NCI-H82 treated with DMSO at 0.1 percent for 48 hours (cell line): ENCODE measurements around the gene FGF2.
"Not testable (repeated sequence)": the region's sequence is repeated elsewhere in the genome, so short reads cannot be mapped to it uniquely, and the experiment has no call there.

Experiments used
- DNase-seq: peaks from one replicate; lab custom pipeline; 2025; ENCODE audit not compliant: unreplicated experiment; lab: John Stamatoyannopoulos, UW

Gene FGF2

DNA sequence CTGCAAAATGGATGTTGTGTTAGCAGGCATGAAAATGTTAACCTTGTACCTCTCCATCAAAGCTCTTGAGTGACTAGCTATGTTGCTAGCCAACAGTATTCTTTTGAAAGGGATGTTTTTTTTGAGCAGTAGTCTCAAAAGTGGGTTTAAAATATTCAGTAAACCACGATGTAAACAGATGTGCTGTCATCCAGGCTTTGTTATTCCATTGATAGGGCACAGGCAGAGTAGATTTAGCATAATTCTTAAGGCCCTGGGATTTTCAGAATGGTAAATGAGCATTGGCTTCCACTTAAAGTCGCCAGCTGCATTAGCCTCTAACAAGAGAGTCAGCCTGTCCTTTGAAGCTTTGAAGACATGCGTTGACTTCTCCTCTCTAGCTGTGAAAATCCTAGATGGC, 18.4 kb downstream of the FGF2 start:
- DNase-seq, result no peak

- DNase-seq, result no peak
These were observed 19.1 kb downstream of the FGF2 start for GRCh38 chr4:122845760-122846159.

DNA sequence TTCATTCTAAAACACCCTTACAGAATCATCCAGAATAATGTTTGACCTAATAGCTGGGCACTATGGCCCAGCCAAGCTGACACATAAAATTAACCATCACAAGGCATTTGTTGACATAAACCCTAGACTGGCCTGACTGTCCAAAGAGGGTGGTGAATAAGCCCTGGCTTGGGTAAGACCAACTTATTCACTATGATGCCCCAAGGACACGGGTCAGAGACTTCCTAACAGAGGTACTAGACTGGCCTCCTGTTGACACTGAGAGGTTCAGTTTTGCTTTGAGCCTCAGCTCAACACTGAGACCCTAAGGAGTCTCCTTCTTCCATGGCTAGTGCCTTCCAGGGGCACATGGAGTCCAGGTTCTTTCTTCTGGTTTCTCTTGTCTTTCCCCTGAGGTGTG, 21.3 kb downstream of the FGF2 start:
- no peak for DNase-seq

- DNase-seq, result not testable (repeated sequence)
These were observed 23.2 kb downstream of the FGF2 start for GRCh38 chr4:122849789-122850188.

DNA sequence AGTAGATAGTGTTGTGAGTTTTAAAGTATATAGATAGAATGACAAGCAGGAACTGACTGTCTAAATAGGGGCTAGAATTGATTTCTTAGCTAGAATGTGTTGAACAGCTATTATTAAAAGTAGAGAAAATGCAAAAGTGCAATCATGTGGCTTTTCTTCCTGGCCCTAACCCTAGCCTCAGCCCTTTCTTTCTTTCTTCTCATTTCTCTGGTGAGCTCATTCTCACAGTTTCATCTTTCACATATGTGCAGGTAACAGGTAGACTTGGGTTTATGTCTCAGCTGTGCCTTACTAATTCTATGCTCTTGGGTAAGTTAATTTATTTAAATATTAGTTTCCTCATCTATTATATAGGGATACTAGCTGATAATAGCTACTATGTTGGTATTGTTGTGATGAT, 24.9 kb downstream of the FGF2 start:
- DNase-seq, result no peak

DNA sequence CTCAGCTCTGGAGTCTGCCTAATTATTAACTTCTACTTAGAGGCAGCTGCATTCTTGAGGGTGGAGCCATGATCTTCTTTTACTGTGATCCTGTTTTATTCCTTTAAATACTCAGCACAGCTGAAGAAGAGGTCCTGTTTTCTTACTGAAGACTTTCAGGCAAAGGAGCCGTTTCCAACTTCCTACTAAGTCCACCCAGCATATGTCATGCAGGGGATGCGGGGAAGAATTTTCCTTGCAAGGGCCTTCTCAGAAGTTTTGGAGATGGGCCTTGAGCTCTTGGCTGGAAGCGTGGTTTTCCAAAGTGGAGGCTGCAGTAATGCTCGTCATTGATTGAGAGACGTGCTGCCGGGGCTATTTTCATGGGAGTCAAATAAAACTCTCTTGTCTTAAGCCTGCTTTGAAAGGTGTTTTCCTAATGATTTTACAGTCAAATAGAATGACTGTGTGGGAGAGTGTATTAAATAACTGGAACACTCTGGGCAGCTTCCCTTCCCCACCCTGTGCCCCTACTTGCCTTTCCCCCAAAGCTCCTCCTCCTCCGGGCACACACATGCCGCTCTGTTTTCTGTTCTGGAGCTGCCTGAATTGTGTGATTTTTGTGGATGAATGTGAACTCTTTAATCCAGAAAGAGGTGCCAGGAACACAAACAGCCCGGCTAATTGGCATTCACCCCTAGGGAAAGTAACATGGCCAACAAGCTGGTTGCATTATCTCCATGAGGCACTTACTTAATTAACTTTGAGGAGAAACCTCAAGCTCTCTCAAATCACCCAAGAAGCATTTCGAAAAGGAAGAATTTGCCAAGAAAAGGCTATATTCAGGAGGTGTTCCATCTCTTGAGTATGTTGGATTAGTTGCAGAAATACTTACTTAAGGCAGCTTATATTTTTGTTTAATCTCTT, 28.1 kb downstream of the FGF2 start:
- no peak for DNase-seq

GRCh38 chr4:122855353-122855890, 28.8 kb downstream of the FGF2 start:
- DNase-seq, result no peak

DNA sequence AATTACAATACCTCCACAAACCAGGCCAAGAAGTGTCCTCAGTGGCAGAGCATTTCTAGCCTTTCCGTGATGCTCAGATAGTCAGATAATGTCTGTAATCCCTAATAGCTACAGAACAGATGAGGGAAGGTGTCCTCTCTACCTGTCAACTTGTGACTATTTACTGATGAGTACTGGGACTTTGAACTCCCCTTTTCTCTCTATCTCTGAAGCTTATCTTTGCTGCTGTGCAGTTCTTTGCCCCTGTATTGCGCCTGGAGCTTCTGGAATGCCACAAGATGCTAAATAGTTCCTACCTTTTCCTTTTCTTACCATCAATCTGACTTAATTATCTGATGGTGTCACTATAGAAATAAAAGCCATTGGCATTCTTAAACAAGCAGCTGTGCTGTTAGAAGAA, 30.5 kb downstream of the FGF2 start:
- no peak for DNase-seq

GRCh38 chr4:122858705-122859104, 32.1 kb downstream of the FGF2 start:
- DNase-seq, result no peak

GRCh38 chr4:122861172-122861943, 34.7 kb downstream of the FGF2 start:
- no peak for DNase-seq

DNA sequence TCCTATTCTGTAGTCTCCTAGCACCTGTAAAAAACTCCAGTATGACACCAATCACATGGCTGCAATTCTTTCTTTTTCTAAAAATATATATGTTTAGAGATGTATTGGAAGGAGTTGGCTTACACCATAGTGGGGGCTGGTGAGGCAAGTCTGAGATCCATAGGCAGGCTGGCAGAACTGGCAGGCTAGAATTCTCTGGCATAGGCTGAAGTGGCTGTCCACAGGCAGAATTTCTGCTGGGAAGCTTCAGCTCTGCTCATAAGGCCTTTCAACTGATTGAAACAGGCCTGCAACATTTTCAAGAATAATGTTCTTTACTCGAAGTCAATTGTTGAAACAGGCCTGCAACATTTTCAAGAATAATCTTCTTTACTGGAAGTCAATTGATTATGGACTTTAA, 37.0 kb downstream of the FGF2 start:
- DNase-seq, result no peak

DNA sequence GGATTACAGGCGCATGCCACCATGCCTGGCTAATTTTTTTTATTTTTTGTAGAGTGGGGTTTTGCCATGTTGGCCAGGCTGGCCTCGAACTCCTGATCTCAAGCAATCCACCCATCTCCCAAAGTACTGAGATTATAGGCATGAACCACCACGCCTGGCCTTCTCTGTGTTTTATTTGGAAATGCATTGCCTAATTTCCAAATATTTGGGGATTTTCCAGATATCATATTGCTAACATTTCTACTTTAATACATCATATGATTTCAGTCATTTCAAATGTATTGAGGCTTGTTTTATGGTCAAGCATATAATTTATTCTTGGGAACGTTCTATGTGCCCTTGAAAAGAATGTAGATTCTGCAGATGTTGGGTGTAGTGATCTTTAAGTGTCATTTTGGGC, 38.8 kb downstream of the FGF2 start:
- no peak for DNase-seq

- DNase-seq, result not testable (repeated sequence)
These were observed 41.6 kb downstream of the FGF2 start for GRCh38 chr4:122868235-122868634.

DNA sequence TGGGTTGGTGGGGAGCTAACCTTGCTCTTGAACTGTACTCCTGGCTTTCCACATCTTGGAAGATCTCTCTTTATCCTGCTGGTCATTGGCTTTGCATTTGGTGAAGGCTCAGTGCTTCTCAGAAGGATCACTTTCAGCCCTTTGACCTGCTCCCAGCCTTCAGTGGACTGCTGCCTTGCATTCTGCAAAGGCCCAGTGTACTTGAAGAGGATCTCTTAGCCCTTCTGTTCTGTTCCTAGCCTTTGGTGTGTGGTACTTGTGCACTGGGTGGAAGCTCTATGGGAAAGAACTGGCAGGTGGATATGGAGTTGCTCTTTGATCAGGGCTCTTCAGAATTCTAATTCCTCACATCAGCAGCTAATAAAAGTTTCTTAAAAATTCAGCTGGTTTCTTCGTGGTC, 46.5 kb downstream of the FGF2 start:
- DNase-seq, result no peak

GRCh38 chr4:122873821-122874593, 47.4 kb downstream of the FGF2 start:
- DNase-seq, result no peak

- DNase-seq, result peak; percentile 73
These were observed 49.3 kb downstream of the FGF2 start for GRCh38 chr4:122875949-122876348.

- no peak for DNase-seq
These were observed 49.8 kb downstream of the FGF2 start for GRCh38 chr4:122876456-122876855.

- DNase-seq, result no peak
These were observed 52.4 kb downstream of the FGF2 start for GRCh38 chr4:122879001-122879400.

DNA sequence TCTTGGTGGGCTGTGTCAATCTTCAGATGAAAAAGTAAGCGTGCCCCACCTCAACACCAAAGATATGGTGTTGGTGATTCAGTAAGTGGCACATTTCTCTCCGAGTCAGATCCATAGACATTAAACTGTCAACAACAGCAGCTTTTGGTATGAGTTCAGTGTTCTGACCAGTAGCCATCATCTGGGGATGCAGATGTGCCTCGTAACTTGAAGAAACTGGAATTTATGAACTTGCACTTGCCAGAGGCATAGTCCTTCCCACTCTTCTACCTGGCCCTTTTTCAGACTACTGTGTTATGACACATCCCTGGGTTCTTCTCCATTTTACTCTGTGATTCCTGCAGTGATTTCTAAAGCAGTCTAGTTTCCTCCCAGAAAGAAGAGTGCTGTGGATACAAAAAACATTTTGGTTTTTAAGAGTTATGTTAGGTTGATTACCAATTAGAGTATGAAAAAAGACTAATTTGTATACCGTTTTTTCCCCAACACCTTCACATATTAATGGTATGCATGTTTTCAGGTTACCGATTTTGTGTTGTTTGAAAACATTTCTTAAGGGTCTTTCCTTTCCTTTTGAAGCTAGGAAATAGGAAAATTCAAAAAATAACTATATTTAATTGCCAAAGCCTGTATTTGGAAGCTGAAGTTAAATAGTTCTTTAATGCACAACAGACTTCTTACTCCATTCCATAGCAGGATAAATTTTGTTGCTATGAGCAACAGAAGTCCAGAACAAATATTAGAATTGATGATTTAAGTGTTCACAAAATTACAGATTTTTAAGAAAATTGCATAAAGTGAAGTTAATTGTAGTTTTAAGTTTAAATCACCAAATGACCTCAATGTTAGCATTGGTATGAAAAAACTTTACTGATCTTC, 56.5 kb downstream of the FGF2 start:
- DNase-seq, result no peak

DNA sequence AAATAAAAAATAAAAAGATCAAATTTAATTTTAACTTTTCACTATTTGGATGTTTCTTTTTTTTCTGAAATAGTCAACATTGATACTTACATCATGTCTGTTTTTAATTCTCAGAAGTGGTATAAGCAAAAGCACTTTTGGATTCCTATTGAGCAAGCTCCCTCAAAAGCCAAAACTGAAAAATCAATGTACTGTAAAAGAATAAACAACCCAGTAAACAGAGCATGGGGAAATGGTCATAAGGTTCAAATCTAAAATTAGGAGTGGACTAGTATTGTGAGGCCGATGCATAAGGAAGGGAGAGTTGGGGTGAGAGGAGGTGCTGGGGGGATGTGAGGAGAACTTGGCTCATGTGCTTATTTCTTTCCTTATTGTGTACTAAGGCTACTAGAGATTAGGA, 57.9 kb downstream of the FGF2 start:
- no peak for DNase-seq
